HG02798 (cell line): ENCODE data around the gene PNLIP.

ENCODE experiments used
- ATAC-seq: cut with Tn5 transposase; IDR thresholded peaks from one replicate; pipeline ENCODE4 v1.9.1; 2021; ENCODE audit warnings: mild to moderate bottlenecking; ENCODE audit not compliant: unreplicated experiment, poor library complexity

The PNLIP gene

GRCh38 chr10:116612107-116612769, 66.5 kb downstream of the PNLIP start:
- no peak for ATAC-seq

DNA sequence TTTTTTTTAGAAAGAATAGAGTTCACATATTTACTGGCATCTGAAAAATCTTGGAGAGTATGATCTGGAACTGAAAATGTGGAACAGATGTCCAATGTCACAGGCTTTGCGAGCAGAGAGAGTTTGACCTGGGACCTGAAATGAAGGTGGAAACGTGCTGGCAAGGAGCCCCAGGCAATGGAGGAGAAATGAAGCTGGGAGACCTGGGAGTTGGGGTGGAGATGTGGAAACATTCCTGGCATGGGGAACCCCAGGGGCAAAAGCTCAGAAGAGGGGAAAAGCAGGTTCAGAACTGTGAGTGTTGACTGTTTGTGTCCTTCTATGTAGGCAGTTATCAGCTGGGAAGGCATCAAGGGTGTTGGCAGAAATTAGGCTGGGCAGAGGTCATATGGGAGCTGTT, 67.7 kb downstream of the PNLIP start:
- ATAC-seq = no peak

- no peak for ATAC-seq
Observed at GRCh38 chr10:116614796-116615195, 69.1 kb downstream of the PNLIP start.

DNA sequence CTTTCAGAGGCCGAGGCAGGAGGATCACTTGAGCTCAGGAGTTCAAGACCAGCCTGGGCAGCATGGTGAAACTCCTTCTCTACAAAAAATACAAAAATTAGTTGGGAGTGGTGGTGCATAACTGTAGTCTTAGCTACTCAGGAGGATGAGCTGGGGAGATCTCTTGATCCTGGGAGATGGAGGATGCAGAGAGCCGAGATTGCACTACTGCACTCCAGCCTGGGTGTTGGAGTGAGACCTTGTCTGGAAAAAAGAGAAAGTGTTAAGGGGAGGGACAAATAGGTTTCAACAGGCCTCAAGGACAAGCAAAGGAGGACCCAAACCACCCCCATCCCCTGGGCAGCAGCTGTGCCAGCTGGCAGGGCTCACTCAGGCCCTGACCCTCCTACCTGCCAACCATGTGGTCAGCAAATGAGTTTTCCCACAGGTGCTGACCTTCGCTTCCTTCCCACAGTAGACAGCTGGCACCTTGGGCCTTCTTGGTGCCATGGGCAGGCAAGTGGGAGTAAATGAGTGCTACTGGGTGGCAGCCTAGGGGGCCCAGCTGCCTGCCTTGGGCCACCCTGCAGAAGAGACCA, 69.6 kb downstream of the PNLIP start:
- no peak for ATAC-seq
